Keratinocyte (primary cell): ENCODE data around the gene AGAP9.
"Not testable (repeated sequence)": the region's sequence is repeated elsewhere in the genome, so short reads cannot be mapped to it uniquely, and the experiment has no call there.

Experiments used
- CTCF ChIP-seq, 3 experiments: IDR thresholded peaks in 1 of 3; conservative IDR thresholded peaks in 1 of 3; optimal IDR thresholded peaks in 1 of 3; 2 replicates in 2 of 3; 3 replicates in 1 of 3; pipeline versions ENCODE3 to v1.5.1; 2011; ENCODE audit warnings: low read length in 3 of 3, mild to moderate bottlenecking in 3 of 3, moderate library complexity in 2 of 3, control low read depth in 1 of 3, inconsistent platforms in 1 of 3; ENCODE audit not compliant: insufficient read depth in 2 of 3; ENCODE audit errors: extremely low read depth in 1 of 3
- EZH2 ChIP-seq: IDR thresholded peaks from one replicate; pipeline ENCODE4 v1.6.1; 2012; ENCODE audit warnings: inconsistent platforms, mild to moderate bottlenecking, low read length, moderate library complexity

- not testable (repeated sequence) for TF ChIP-seq CTCF (optimal IDR thresholded peaks at IDR 0.05 in 1 of 3, IDR thresholded peaks at IDR 0.05 in 1 of 3, conservative IDR thresholded peaks at IDR 0.05 in 1 of 3; ENCODE audit: extremely low read depth in 1 of 3, insufficient read depth in 2 of 3, low read length in 3 of 3); EZH2
Measured at GRCh38 chr10:47571138-47571912, 47.9 kb upstream of the AGAP9 start.
